GM19468 (cell line): Measurements from ENCODE around the gene ACVR2B.
A peak's percentile ranks its signal among the peaks of the same experiment; 100 is the strongest.

Source experiments
- ATAC-seq: cut with Tn5 transposase; IDR thresholded peaks from one replicate; pipeline ENCODE4 v1.9.1; 2021; ENCODE audit warnings: mild to moderate bottlenecking, moderate library complexity, moderate number of reproducible peaks; ENCODE audit not compliant: unreplicated experiment; ENCODE audit errors: extremely low read depth

ACVR2B gene

GRCh38 chr3:38480093-38480445, 26.4 kb downstream of the ACVR2B start:
- no peak for ATAC-seq

GRCh38 chr3:38480930-38481329, 27.2 kb downstream of the ACVR2B start:
- no peak for ATAC-seq

GRCh38 chr3:38482951-38483350, 29.3 kb downstream of the ACVR2B start:
- ATAC-seq, result no peak

- peak; percentile 70 for ATAC-seq
These were observed 33.6 kb downstream of the ACVR2B start for GRCh38 chr3:38487323-38487722.

GRCh38 chr3:38488949-38489348, 35.3 kb downstream of the ACVR2B start:
- ATAC-seq, result no peak

GRCh38 chr3:38489766-38490165, 36.1 kb downstream of the ACVR2B start:
- ATAC-seq, result no peak

GRCh38 chr3:38490281-38491030, 36.8 kb downstream of the ACVR2B start:
- ATAC-seq, result no peak

- ATAC-seq, result no peak
These were observed 37.5 kb downstream of the ACVR2B start for GRCh38 chr3:38491215-38491614.

GRCh38 chr3:38493031-38493430, 39.3 kb downstream of the ACVR2B start:
- no peak for ATAC-seq

GRCh38 chr3:38496131-38496910, 42.6 kb downstream of the ACVR2B start, which contains the start of gene EXOG:
Gene EXOG (plus strand): TSS chr3:38496340. CDS start chr3:38496368, 28 bp downstream.
- ATAC-seq, result peak; percentile 75

GRCh38 chr3:38497031-38497430, 43.3 kb downstream of the ACVR2B start:
- ATAC-seq, result no peak

- no peak for ATAC-seq
These were observed 47.2 kb downstream of the ACVR2B start for GRCh38 chr3:38500688-38501417.

GRCh38 chr3:38507120-38507519, 53.4 kb downstream of the ACVR2B start:
- peak; percentile 96 for ATAC-seq

- no peak for ATAC-seq
These were observed 56.0 kb downstream of the ACVR2B start for GRCh38 chr3:38509732-38510131.

- ATAC-seq, result no peak
These were observed 56.9 kb downstream of the ACVR2B start for GRCh38 chr3:38510631-38511030.

- no peak for ATAC-seq
These were observed 57.9 kb downstream of the ACVR2B start for GRCh38 chr3:38511546-38511945.

GRCh38 chr3:38515367-38515766, 61.7 kb downstream of the ACVR2B start:
- ATAC-seq, result no peak

- ATAC-seq, result no peak
These were observed 63.0 kb downstream of the ACVR2B start for GRCh38 chr3:38516669-38517068.

- no peak for ATAC-seq
These were observed 65.3 kb downstream of the ACVR2B start for GRCh38 chr3:38519000-38519399.

- ATAC-seq, result no peak
These were observed 66.0 kb downstream of the ACVR2B start for GRCh38 chr3:38519651-38520050.
